GM04504 (cell line): ENCODE data around the gene ZMYND10.

Experiments used
- DNase-seq: peaks from one replicate; pipeline ENCODE4 v3.0.0-alpha.2; 2012; ENCODE audit warnings: low read depth

ZMYND10 gene

DNA sequence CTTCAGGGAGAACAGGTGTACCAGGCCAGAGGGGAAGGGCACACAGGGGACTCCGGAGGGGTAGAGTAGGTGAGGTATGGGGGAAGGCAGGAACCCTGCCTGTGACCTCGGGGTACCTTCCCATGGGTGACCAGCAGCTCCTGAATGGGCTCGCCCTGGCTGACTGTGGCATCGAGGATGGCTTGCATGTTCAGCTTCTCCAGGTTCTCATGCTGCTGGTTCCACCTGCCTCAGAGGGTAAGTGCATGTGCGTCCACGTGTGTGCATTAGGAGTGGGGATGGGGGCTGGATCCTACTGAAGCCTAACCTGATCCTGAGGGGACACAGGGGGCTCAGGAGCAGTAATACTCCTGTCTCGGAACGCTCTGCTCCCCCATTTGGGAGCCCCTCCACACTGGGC lies 524 bp downstream of the ZMYND10 start:
- DNase-seq: no peak

DNA sequence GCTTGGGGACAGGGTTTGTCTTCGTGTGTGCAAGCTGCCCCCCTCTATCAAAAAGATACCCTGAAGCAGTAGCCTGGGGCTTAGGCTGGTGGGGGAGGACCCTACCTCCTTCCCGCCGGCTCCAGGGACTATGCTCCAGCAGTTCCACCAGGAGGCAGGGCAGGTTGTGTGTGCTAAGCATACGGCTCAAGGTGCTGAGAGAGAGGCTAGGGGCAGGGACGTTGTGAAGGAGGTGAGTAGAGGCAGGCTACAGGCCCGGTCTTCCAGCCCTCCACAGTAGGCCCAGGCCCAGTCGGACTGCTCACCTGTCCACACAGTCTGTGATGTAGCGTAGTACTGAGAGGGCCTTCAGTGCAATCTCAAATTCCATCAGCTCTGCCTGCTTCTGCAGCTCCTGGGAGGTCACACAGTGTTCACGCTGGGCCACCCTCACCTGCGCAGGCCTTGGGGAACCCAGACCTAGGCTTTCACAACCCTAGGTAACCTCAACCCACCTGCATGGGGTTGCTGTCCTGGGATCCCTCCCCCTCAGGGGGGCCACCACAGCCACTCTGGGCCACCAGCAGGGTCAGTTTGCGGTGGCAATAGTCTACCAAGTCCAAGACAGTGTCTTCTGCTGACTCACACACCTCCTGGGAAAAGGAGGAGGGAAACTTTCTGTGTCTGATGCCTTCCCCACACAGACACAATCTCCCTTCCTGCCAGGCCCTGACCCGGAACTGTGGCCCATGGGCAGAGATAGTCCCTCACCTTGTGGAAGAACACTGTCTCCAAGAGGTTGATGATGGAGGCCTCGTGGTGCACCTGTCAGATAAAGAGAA lies 2.5 kb downstream of the ZMYND10 start:
- no peak for DNase-seq

DNA sequence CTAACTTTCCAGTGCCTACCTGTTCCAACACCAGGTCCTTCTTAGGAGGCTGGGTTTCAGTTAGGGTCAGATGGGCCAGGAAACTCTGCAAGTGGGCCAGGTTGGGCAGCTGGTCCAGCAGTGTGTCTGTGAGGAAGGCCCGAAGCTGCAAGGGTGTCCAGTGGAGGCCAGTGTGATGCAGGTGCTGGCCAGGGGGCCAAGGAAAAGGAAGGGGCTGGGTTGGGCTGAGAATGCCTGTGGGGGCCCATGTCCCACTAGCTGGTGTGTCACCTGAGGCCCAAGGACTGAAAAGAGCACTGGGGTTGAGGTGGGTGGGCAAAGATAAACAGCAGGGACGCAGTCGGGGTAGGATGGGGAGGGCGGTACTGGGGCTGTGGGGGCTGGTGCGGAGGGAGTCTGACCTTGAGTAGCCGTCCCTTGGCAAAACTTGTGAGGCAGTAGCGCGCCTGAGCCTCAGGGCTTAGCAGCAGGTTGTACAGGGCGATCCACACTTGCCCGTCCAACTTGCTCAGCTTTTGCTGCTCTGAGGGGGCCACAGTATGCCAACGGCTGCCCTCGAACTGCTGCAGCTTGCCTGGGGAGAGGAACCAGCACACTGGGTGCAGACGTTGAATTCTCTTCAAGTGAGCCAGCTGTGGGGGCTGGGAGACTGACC lies 3.4 kb downstream of the ZMYND10 start:
- no peak for DNase-seq

DNA sequence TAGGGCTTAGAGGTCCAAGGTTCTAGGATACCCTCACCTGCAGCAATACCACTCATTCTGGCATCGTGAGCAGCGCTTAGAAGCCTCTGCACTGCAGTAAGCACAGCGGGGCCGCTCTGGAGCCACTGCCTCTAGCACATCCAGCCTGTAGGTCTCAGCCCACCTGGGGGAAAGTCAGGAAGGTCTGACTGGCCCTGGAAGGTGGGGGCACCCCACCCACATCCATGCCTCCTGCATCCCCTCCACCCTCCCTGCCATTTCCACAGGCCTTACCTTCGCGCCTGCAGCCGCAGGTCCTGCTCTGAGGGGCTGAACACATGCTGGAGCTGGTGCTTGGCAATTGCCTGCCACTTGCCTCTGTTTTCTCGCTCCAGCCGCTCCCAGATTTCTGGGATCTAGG lies 4.0 kb downstream of the ZMYND10 start:
- DNase-seq: no peak

DNA sequence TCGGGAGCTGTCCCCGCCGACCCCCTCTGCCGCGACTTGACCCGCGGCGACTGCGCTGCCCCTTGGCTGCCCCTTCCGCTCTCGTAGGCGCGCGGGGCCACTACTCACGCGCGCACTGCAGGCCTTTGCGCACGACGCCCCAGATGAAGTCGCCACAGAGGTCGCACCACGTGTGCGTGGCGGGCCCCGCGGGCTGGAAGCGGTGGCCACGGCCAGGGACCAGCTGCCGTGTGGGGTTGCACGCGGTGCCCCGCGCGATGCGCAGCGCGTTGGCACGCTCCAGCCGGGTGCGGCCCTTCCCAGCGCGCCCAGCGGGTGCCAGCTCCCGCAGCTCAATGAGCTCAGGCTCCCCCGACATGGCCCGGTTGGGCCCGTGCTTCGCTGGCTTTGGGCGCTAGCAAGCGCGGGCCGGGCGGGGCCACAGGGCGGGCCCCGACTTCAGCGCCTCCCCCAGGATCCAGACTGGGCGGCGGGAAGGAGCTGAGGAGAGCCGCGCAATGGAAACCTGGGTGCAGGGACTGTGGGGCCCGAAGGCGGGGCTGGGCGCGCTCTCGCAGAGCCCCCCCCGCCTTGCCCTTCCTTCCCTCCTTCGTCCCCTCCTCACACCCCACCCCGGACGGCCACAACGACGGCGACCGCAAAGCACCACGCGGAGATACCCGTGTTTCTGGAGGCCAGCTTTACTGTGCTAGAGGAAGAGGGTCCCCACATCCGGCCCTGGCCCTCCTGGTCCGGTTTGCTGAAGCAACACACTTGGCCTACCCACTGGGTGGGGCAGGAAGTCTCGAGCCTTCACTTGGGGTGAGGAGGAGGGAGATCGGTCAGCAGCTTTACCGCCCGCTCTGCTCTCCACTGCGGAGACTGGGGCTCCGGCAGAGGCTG lies 4.8 kb downstream of the ZMYND10 start, which contains the start of gene RASSF1:
TSS of gene RASSF1 (minus strand) at position 389 of the 882 bp plus-strand sequence. CDS start at position 358, 31 bp downstream.
- no peak for DNase-seq

DNA sequence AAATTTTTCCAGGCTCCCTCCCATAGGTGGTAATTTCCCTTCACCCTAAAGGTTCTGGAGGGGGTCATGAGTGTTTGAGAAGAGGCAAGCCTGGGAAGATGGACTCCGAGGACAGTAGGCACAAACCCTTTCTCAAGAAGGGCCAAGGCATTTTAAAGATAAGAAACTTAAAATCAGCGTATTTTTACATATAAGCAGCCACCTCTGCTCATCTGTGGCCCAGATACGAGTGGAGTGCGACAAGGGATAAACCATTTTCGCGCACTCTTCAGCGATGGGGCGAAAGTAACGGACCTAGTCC lies 5.4 kb downstream of the ZMYND10 start:
- DNase-seq: no peak

DNA sequence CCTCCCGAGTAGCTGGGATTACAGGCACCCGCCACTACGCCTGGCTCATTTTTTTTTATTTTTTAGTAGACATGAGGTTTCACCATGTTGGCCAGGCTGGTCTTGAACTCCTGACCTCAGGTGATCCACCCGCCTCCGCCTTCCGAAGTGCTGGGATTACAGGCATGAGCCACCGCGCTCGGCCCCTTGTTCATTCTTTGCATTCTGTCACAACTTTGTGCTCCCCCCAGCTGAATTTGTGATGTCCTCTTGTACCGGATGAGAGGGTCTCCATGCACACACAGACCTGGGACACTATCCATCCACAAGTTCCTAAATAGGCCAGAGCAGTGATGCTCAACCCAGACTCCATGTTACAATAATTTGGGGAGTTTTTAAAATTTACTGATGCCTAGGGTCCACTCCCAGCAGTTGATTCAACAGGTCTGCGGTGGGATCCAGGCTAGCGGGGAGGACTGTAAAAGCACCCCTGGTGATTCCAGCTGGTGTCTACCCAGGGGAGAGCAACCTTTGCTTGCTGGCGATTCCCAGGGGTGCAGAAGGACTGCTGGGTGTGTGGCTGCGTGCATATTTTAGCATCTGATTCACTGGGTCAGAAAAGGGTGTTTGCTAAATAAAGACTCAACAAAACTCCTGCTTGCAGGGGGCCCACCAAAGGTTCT lies 5.9 kb downstream of the ZMYND10 start:
- no peak for DNase-seq

DNA sequence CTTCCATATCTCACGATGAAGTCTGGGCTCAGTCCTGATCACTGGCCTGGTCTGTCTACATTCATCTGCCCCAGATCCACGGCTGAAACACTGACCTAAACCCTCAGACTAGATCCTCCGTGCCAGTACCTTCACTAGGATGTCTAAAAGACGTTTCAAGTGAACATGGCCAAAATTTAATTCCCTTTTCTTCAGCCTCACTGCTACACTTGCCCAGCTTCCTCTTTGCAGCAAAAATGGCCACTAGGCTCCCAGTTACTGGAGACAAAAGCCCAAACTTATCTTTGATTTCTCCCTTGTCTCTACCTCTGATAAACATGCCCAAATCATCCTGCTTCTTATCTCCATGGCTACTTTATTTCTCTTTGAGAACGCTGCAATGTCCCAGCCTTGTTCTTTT lies 6.6 kb downstream of the ZMYND10 start:
- DNase-seq: no peak

DNA sequence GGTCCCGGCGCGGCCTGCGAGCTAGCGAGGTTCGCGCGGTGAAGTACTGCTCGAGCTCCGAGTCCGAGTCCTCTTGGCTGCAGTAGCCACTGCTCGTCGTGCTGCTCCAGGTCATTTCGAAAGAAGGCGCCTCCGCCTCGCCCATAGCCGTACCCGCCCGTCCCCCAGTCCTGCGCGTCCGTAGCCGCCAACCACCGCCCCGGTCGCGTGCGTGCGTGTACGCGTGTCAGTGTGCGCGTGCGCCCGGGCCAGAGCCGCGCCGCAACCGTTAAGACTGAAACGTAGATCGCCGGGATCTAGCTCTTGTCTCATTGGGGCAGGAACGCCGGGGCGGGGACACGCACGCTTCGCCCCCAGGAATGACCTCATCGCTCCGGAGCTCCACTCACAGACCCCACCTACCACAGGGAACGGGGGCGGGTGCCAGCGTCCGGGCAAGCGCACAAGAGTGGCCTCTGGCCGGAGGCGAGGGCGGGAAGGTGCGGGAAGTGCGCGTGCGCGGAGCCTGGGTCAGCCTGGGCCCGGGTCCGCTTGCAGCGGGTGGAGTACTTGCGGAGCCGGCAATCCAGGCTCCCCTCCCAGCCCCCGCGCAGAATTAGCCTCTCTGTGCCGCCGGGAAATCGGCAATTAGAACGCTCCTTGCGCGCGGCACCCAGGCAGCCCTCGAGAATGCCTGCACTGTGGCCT lies 8.2 kb downstream of the ZMYND10 start:
- DNase-seq: peak; percentile 99

DNA sequence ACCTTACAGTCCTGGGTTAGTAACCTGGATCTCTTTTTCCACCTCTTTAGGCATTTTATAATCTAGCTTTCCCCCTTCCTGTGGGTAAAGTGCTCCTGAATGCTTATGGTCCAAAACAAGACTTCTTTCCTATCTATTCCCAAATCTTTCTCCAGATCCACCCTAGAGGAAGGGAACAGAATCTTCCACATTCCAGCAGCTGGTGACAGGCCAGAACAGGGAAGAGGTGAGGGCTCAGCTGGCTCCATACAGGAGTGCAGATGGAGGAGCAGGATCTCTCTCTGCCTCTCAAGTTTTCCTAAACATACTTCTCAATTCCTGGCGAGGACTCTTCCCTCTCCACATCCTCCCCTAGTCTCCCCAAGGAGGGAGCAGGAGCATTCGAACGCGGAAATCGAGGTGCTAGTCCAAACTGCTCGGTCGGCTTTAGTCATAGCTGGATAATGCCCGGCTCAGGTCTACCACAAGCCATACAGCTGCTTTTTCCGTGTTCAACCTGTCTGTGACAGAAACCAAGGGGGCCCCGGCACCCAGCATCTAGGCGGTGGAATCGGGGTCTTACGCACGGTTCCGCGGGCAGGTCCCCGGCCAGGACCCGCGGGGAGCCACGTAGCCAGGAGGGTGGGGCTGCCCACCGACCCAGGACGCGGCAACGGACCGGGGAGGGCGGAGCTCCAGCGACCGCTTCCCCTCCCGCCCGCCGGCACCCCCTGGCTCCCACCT lies 8.9 kb downstream of the ZMYND10 start:
- no peak for DNase-seq

DNA sequence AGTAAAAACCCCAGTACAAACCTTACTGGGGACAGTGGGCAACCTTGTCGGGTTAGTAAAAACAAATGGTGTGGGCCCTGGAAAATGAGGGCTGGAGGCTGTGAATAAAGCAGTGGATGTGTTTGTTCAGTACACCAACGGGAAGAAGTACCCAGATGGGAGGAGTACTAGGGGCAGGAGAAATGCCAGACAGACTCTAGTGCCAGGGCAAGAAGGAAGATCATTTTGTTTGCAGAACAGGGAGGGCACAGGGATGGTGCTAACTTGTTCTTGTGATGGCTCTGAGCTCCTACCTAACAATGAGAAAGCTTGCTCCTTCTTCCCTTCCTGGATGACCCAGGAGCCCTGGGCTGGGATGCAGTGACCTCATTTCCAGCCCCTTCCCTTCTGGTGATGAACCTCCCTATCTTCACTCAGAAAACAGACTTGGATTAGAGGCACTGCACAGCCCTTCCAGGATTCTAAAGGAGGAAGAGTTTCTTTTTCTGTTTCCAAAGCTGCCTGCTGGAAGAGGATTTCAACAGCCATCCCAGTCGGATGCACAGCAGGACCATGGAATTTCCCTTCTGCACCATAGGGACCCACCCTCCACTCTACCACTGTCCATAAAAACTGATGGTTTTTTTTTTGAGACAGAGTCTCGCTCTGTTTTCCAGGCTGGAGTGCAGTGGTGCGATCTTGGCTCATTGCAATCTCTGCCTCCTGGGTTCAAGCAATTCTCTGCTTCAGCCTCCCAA lies 11.0 kb downstream of the ZMYND10 start:
- no peak for DNase-seq

DNA sequence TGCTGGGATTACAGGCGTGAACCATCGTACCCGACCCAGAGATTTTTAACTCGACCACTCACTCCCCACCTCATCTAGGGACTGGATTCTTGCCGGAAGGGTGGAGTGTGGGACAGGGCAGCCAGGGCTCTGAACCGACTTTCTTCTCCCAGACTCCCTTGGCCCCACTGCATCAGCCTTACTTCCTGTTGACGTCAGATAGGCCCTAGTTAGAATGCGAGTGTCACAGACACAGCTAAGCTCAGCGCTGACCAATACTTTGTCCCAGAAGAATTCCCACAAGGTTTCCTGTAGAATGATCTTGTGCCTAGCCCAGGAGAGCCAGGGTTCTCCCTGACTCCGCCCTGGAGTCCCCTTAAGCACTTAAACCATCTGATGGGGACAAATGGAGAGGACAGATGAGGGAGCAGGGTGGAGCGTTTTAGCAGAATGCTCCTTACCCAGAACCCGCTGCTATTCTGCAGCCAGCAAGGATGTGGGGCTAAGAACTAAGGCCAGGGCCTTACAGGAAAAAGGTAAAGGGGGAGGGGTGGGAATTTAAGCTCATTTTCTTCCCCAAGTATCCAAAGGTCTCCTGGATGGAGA lies 11.7 kb downstream of the ZMYND10 start:
- DNase-seq: no peak

DNA sequence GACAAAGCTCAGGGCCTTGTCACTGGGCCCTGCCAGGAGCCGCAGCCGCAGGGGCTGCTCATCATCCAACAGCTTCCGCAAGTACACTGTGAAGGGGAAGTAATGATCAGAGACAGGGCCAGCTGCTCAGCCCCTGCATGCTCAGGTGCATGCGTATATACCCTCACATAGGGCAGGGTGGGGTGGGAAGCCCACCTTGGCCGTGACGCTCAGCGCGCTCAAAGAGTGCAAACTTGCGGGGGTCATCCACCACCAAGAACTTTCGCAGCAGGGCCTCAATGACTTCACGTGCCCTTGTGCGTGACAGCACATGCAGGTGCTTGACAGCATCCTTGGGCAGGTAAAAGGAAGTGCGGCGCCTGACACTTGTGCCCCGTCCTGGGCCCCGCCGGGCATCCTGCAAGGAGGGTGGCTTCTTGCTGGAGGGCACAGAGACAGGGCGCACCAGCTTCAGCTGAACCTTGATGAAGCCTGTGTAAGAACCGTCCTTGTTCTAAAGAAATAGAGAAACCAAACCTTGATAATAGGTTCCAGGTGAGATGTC lies 14.1 kb downstream of the ZMYND10 start:
- no peak for DNase-seq

DNA sequence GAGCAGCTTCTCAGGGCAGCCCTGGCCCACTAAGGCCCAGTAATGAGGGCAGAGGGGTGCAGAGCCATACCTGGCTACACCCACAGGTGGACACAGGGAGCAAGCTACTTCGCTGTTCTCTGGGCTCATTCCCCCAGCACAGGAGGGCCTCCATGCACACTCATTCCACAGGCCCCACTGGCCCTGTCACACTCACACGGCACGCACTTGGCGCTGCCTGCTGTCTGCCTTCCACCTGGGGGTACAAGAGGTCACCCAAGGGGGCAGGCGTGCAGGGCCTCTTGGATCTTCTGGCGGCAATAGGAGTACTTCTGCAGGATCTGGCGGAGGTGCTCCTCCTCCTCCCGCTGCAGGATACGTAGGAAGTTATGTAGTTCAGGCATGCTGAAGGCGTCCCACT lies 15.2 kb downstream of the ZMYND10 start:
- no peak for DNase-seq

DNA sequence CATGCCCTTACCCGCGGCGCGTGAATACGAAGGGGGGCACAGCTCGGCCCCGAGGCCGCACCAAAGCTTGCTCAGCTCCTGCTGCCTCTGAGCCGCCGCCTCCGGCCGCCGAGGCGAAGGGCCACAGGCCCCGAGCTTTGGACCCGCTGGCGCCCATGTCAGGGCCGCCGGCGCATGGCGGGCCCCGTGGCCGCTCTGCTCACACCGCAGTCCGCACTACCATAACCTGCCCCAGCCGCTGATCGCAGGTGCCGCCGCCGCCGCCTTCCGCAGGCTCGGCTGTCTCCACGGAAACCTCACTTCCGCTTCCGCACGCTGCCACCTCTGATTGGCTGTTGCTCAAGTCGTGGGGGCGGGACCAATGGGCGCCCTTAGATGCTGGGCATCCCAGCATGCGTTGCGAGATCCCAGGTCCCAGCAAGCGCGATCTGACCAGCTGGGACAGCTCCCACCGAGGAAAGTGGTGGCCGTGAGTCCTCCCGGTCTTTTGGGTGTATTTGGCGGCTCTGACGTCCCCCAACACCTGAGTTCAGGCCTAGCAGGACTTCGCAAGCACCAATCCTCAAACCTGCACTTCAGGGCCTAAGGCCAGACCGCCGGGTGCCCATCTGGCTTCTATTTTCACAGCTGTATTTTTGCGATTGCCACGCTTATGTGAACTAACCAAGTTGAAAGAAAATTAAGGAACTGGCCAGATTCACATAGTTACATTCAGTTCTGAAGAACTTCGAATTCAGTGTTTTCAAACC lies 17.4 kb downstream of the ZMYND10 start, which contains the start of gene TUSC2:
TSS of gene TUSC2 (minus strand) at position 281 of the 749 bp plus-strand sequence. CDS start at position 157, 124 bp downstream.
- DNase-seq: peak; percentile 88

DNA sequence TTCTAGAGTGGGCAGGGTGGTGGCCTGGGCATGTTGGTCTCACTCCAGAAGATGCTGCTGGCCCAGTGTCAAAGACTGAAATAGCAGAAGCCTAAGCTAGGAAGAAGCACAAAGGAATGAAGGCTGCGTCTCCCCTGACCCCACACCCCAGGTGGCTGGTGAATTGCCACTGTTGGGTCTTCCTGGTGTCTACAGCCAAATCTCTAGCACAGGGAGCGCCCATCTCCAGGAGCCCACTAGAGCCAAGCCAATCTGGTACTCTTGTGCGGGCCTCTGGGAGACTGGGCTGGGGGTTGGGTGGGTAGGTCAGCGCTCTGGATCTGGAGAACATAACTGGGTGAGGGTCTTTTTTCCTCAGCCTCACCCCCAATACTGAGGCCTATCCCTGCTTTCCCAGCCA lies 18.4 kb downstream of the ZMYND10 start:
- no peak for DNase-seq

DNA sequence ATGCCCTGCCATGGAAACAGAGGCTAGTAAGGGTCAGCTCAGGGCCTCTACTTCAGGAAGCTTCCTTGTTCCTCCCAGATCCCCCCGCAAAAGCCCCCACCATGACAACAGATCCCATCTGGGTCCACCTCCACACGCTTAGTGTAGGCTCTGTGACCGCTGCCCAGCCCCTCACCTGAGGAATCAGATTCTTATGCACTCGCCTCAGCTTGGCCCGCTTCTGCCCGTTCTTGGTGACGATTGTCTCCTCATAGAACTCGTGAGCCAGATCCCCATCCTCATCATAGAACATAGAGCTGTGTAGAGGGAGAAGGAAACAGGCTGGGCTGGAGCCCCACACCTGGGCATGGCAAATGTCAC lies 19.4 kb downstream of the ZMYND10 start:
- no peak for DNase-seq

DNA sequence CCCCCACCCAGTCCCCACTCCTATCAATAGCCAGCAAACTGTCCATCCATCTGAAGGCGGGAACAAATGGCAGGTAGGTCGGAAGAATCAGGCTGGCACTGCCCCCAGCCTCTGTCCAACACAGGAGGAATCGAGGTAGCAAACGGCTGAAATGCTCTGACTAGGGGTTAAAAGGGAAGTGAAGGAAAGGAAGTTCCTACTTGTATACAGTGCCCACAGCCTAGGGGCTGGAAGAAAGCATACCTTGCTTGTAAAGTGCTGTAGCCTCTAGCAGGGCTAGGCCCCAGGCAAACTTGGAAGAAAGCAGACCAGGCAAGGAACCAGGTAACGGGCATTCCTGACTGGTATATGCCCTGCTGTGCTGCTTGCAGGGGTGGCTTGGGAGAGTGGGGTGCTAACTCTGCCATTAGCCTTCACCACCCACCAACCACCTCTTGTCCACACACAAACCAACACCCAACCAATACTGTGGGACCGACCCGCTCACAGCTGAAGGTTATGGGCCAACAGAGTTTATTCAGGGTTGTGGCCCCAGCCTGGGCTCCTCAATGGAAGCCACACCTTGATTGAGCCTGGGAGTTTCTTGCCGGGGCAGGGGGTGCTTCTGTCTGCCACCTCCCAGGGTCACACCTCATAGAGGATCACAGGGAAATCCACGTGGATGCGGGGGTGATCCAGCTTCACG lies 19.9 kb downstream of the ZMYND10 start:
- DNase-seq: no peak
